ENCODE measurements around the gene FXYD1. TPM values are rescaled to one million over a fixed set of nuclear protein-coding genes. Genes with fewer than 3 reads are reported as not detected.

The FXYD1 gene
- total and polyA plus RNA-seq, 2 experiments from 2014 or later, result 1.5 to 26.8 TPM

GRCh38 chr19:35162471-35163326, 24.1 kb downstream of the FXYD1 start:
- no peak overlapping the region for H2AFZ ChIP-seq
- DNase-seq (ENCODE audit: low spot score), result no peak
- H4K20me1 ChIP-seq (replicated peaks; ENCODE audit: insufficient read depth), result peaks cover 9% of the 10 kb centered on the region; the same call in 1 of the 2 replicates
- no peaks in the 10 kb centered on the region; the same call in 1 of the 2 replicates for H3K79me2 ChIP-seq (replicated peaks; ENCODE audit: insufficient read depth)
- no peak overlapping the region for H3K27ac Mint-ChIP-seq
- no peaks in the 10 kb centered on the region for H3K4me1 Mint-ChIP-seq
- H3K9me2 ChIP-seq (ENCODE audit: insufficient read depth), result no peaks in the 10 kb centered on the region
- peaks cover 3% of the 10 kb centered on the region for H3K27me3 Mint-ChIP-seq (ENCODE audit: insufficient read depth, low read depth, poor library complexity)
- H3K9me3 Mint-ChIP-seq, result peaks cover 16% of the 10 kb centered on the region
- no peak for ATAC-seq
- peaks cover 67% of the 10 kb centered on the region for H3K36me3 ChIP-seq (ENCODE audit: insufficient read depth)
- no peak overlapping the region for H3K4me3 ChIP-seq
- no peak for TF ChIP-seq EZH2phosphoT487 (IDR thresholded peaks at IDR 0.05; ENCODE audit: unreplicated experiment)
- TF ChIP-seq CREB1 (CRISPR knock-in tag; IDR thresholded peaks at IDR 0.05; ENCODE audit: low read depth), result no peak
- TF ChIP-seq JUNB (IDR thresholded peaks at IDR 0.05; ENCODE audit: unreplicated experiment), result no peak
- TF ChIP-seq ZNF331 (CRISPR knock-in tag; IDR thresholded peaks at IDR 0.05; ENCODE audit: low read depth), result no peak
- TF ChIP-seq ZNF114 (CRISPR knock-in tag; IDR thresholded peaks at IDR 0.05), result no peak
- TF ChIP-seq, protein P1, sequence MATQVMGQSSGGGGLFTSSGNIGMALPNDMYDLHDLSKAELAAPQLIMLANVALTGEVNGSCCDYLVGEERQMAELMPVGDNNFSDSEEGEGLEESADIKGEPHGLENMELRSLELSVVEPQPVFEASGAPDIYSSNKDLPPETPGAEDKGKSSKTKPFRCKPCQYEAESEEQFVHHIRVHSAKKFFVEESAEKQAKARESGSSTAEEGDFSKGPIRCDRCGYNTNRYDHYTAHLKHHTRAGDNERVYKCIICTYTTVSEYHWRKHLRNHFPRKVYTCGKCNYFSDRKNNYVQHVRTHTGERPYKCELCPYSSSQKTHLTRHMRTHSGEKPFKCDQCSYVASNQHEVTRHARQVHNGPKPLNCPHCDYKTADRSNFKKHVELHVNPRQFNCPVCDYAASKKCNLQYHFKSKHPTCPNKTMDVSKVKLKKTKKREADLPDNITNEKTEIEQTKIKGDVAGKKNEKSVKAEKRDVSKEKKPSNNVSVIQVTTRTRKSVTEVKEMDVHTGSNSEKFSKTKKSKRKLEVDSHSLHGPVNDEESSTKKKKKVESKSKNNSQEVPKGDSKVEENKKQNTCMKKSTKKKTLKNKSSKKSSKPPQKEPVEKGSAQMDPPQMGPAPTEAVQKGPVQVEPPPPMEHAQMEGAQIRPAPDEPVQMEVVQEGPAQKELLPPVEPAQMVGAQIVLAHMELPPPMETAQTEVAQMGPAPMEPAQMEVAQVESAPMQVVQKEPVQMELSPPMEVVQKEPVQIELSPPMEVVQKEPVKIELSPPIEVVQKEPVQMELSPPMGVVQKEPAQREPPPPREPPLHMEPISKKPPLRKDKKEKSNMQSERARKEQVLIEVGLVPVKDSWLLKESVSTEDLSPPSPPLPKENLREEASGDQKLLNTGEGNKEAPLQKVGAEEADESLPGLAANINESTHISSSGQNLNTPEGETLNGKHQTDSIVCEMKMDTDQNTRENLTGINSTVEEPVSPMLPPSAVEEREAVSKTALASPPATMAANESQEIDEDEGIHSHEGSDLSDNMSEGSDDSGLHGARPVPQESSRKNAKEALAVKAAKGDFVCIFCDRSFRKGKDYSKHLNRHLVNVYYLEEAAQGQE (IDR thresholded peaks at IDR 0.05; ENCODE audit: unreplicated experiment), result no peak
- no peak for TF ChIP-seq CTCF (conservative IDR thresholded peaks at IDR 0.05; ENCODE audit: low read depth in 2 of 2)
- TF ChIP-seq ETS1 (IDR thresholded peaks at IDR 0.05), result no peak
- no peak for TF ChIP-seq ZNF462 (CRISPR knock-in tag; IDR thresholded peaks at IDR 0.05)
- TF ChIP-seq NANOG (IDR thresholded peaks at IDR 0.05; ENCODE audit: borderline replicate concordance), result no peak
- no peak for TF ChIP-seq STAT1 (IDR thresholded peaks at IDR 0.05; ENCODE audit: unreplicated experiment)
- no peak for TF ChIP-seq EZH2 (IDR thresholded peaks at IDR 0.05; ENCODE audit: low read depth, unreplicated experiment)
- no peak for TF ChIP-seq POLR2AphosphoS5 (IDR thresholded peaks at IDR 0.05; ENCODE audit: low read depth)
- no peak overlapping the region for H3K4me2 ChIP-seq
- no peaks in the 10 kb centered on the region for H3K27me3 ChIP-seq (ENCODE audit: insufficient read depth)
- H3K4me1 ChIP-seq (ENCODE audit: insufficient read depth), result no peaks in the 10 kb centered on the region
- no peak overlapping the region for H3K27ac ChIP-seq (ENCODE audit: low read depth)
- no peaks in the 10 kb centered on the region for H3F3A ChIP-seq (replicated peaks; ENCODE audit: low read depth)
- no peak overlapping the region; the same call in 2 of the 3 replicates for H3K4me3 Mint-ChIP-seq
- peaks cover 99% of the 10 kb centered on the region for H3K36me3 Mint-ChIP-seq (ENCODE audit: low read depth)
